Activated CD4-positive, alpha-beta T cell treated with anti-CD3 and anti-CD28 coated beads, Interleukin-10, Interleukin-2, amounts not matched to agents 100 ng/mL and 50 ng/mL, durations not matched to agents 16 hours and 8 hours (primary cell): ENCODE measurements around the gene THAP5.

Source experiments
- DNase-seq: peaks from one replicate; pipeline ENCODE4 v3.0.0-alpha.2; 2020

Gene THAP5

DNA sequence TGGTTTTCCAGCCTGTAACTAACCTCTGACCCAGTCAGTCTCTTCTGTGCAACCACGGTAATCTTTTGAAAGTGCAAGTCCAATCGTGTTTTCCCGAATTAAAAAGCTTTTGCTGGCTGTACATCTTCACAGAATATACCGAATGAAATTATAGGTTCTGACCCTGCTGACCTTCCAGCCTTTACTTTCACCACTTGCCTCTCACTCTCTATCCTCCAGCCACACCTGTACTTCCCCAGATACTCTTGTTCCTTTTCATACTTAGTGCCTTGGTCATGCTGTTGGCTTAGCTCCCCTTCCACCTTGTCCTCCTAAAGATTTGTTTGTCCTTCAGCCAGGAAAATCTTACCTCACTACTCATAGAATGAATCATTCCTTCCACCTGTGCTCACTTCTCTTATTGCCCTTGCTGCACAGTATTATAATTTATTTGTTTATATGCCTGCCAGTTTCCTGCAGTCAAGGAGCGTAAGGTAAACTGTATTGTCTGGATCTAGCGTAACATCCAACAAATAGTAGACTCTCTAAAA lies 41.3 kb downstream of the THAP5 start:
- no peak for DNase-seq

DNA sequence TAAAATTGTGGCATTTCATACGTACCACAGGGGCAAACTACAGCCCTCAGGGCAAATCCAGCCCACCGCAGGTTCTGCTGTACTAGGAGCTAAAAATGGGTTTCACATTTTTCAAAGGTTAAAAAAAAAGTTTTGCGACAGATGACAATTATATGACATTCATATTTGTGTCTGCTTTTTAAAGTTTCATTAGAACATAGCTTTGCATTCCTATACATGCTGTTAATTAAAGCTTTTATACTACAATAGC lies 42.8 kb downstream of the THAP5 start:
- no peak for DNase-seq

DNA sequence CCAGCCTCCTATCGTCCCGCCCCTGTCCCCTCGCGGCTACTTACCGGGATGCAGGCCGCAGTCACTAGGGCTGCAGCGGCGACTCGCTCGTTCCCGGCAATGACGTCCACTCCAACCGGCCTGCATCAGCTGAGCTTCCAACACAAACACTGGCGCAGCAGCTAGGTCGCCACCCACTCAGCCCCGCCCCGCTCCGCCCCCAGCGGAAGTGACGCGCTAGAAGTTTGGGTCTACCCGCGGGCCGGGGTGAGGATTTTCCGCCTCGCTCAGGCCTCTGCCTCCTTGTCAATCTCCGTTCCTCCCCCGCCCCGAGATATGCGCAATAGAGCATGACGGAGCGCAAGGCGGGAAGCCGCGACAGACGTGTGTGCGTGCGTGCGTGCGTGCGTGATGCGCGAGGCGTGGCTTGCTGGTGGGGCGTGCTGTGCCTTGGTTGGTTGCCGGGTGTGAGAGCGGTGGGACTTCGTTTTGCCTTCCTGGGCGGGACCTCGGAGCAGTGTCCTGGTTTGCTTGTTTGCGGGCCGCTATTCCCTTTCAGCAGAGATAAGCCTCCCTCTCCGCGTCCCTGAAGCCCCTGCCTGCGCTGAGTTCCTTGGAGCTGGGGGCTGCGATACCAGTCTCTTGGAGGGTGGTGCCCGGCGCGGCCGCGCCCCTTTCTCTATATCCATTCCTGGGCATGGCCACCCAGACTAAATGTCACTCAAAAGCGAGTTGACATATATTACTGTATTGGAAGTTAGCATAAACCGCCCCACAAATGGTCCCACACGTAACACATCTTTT lies 43.3 kb downstream of the THAP5 start, which contains the start of gene PNPLA8:
TSS of gene PNPLA8 (minus strand) at position 151 of the 783 bp plus-strand sequence. CDS start 10,644 bp downstream, outside the sequence.
- peak; percentile 99 for DNase-seq

GRCh38 chr7:108525327-108525984 lies 44.0 kb downstream of the THAP5 start:
- peak; percentile 73 for DNase-seq

DNA sequence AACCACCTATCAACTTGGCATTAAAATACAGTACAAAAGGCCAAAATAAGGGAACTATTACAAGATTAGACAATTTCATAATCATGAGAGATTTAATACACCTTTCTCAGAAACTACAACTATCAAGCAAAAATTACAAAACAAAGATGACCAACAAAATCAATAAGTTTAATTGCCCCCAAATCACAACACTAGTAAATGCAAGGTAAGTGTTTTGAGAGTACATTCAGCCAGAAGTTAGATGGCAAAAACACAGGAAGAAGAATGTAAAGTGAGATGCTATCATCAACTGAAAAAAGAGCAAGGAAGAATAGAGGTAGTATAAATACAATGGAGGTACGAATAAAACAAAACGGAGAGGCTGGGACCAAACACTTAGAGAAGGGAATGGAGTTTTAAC lies 46.7 kb downstream of the THAP5 start:
- no peak for DNase-seq

- no peak for DNase-seq
Measured at GRCh38 chr7:108517951-108518350, 51.6 kb downstream of the THAP5 start.

DNA sequence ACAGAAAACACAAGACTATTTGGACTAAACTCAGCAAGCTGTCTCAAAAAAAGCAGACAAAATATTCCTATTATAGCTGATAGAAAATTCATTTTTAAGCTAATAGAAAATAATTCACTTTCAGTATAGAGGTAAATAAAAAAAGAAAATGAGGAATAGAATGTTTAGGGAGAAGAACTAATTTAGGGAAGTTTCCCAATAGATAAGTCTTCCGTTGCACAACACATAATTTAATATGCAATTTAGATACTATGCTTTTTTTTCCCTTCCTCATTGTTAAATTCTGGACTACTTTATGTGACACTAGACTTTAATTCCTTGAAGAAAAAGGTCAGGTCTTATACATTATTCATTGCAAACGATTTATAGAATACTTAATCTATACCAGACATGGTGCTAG lies 53.9 kb downstream of the THAP5 start:
- DNase-seq = no peak

- no peak for DNase-seq
Measured at GRCh38 chr7:108515013-108515412, 54.5 kb downstream of the THAP5 start.
